ENCODE measurements around the gene TMEM114.

- no peak for TF ChIP-seq ZFX (IDR thresholded peaks at IDR 0.05)
- TF ChIP-seq, protein P1, sequence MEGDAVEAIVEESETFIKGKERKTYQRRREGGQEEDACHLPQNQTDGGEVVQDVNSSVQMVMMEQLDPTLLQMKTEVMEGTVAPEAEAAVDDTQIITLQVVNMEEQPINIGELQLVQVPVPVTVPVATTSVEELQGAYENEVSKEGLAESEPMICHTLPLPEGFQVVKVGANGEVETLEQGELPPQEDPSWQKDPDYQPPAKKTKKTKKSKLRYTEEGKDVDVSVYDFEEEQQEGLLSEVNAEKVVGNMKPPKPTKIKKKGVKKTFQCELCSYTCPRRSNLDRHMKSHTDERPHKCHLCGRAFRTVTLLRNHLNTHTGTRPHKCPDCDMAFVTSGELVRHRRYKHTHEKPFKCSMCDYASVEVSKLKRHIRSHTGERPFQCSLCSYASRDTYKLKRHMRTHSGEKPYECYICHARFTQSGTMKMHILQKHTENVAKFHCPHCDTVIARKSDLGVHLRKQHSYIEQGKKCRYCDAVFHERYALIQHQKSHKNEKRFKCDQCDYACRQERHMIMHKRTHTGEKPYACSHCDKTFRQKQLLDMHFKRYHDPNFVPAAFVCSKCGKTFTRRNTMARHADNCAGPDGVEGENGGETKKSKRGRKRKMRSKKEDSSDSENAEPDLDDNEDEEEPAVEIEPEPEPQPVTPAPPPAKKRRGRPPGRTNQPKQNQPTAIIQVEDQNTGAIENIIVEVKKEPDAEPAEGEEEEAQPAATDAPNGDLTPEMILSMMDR (conservative IDR thresholded peaks at IDR 0.05) = no peak
Observed at GRCh38 chr16:8621222-8621571, 30.9 kb upstream of the TMEM114 start.
